ENCODE results near the gene REC114. TPM values are rescaled to one million over a fixed set of nuclear protein-coding genes. Genes with fewer than 3 reads are reported as not detected.

REC114 gene
- total RNA-seq, 4 donors from 2014 or later = not detected

- intact Hi-C loops (cut with DNase I; ENCODE audit: low total_unique reads) = no loop called here
- DNase-seq = no peak
- TF ChIP-seq CTCF (IDR thresholded peaks at IDR 0.05) (no peak), POLR2A (IDR thresholded peaks at IDR 0.05) (no peak)
Measured at GRCh38 chr15:73455876-73456275, 12.9 kb downstream of the REC114 start.

GRCh38 chr15:73457334-73457733 is 14.4 kb downstream of the REC114 start:
- TF ChIP-seq CTCF (IDR thresholded peaks at IDR 0.05) = no peak
- no peak for TF ChIP-seq POLR2A (IDR thresholded peaks at IDR 0.05)
- H3K27me3 ChIP-seq = no peaks in the 10 kb centered on the region
- intact Hi-C loops (cut with DNase I; ENCODE audit: low total_unique reads) = no loop called here
- H3K27ac ChIP-seq = no peak overlapping the region
- no peak overlapping the region for H3K4me3 ChIP-seq
- no peak for DNase-seq
- H3K4me1 ChIP-seq = no peaks in the 10 kb centered on the region
- H3K9me3 ChIP-seq = no peaks in the 10 kb centered on the region
- H3K36me3 ChIP-seq = no peaks in the 10 kb centered on the region

More at GRCh38 chr15:73455876-73456275, 12.9 kb downstream of the REC114 start:
- no peak overlapping the region for H3K4me3 ChIP-seq
- H3K9me3 ChIP-seq = no peaks in the 10 kb centered on the region
- no peaks in the 10 kb centered on the region for H3K36me3 ChIP-seq
- no peaks in the 10 kb centered on the region for H3K4me1 ChIP-seq
- H3K27me3 ChIP-seq = no peaks in the 10 kb centered on the region
- no peak overlapping the region for H3K27ac ChIP-seq

GRCh38 chr15:73460662-73461061 is 17.7 kb downstream of the REC114 start:
- no peak for DNase-seq
- TF ChIP-seq POLR2A (IDR thresholded peaks at IDR 0.05) = no peak
- TF ChIP-seq CTCF (IDR thresholded peaks at IDR 0.05) = no peak
- H3K36me3 ChIP-seq = no peaks in the 10 kb centered on the region
- H3K9me3 ChIP-seq = no peaks in the 10 kb centered on the region
- H3K4me3 ChIP-seq = no peak overlapping the region
- no peak overlapping the region for H3K27ac ChIP-seq
- no peaks in the 10 kb centered on the region for H3K27me3 ChIP-seq
- intact Hi-C loops (cut with DNase I; ENCODE audit: low total_unique reads) = no loop called here
- H3K4me1 ChIP-seq = no peaks in the 10 kb centered on the region

- Histone ChIP-seq H3K4me1 (no peaks in the 10 kb centered on the region), H3K4me3 (no peak overlapping the region), H3K27me3 (no peaks in the 10 kb centered on the region), H3K27ac (no peak overlapping the region), H3K9me3 (no peaks in the 10 kb centered on the region), H3K36me3 (no peaks in the 10 kb centered on the region)
- TF ChIP-seq POLR2A (IDR thresholded peaks at IDR 0.05) (no peak), CTCF (IDR thresholded peaks at IDR 0.05) (no peak)
- intact Hi-C loops (cut with DNase I; ENCODE audit: low total_unique reads) = no loop called here
- DNase-seq = no peak
Measured at GRCh38 chr15:73464602-73465001, 21.6 kb downstream of the REC114 start.

- Histone ChIP-seq H3K36me3 (no peaks in the 10 kb centered on the region), H3K27me3 (no peaks in the 10 kb centered on the region), H3K4me3 (no peak overlapping the region), H3K4me1 (no peaks in the 10 kb centered on the region), H3K9me3 (no peaks in the 10 kb centered on the region), H3K27ac (no peak overlapping the region)
- no peak for DNase-seq
- intact Hi-C loops (cut with DNase I; ENCODE audit: low total_unique reads) = no loop called here
- no peak for TF ChIP-seq POLR2A (IDR thresholded peaks at IDR 0.05)
- TF ChIP-seq CTCF (IDR thresholded peaks at IDR 0.05) = no peak
Measured at GRCh38 chr15:73467758-73468157, 24.8 kb downstream of the REC114 start.

All from uterus (tissue), 4 donors.